ENCODE data around the gene KLF13.

Gene KLF13

DNA sequence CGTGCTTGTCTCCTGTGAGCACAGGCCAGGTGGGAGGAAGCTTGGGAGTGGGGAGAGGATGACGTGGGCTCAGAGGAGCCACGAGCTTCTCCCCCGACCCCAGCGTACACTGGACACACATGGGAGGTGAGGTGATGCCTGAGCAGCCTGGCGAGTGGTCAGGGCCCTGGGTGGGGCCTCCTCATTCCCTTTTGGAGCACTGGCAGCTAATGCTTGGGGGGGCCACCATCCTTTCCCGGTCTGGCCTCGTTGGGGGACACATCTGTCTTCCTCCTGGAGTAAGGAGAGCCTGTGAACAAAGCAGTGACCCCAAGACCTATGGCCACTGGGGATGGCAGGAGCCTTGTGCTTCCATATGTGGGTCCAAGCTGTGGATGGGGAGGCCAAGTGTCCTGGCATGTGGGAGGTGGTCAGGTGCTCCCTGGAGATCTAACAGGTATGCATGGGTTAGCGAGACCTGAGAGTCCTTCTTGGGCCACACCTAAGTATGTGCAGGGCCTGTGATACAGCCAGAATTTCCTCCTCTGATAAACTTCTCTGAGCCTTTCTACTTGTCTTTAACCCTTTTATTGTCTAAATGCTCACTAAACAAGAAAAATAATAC, 9.5 kb downstream of the KLF13 start:
- Histone ChIP-seq H3K4me1 (ENCODE audit: control insufficient read depth, insufficient read depth, low read length) (peaks cover 10% of the 10 kb centered on the region), H3K27ac (ENCODE audit: low read length) (no peak overlapping the region)

DNA sequence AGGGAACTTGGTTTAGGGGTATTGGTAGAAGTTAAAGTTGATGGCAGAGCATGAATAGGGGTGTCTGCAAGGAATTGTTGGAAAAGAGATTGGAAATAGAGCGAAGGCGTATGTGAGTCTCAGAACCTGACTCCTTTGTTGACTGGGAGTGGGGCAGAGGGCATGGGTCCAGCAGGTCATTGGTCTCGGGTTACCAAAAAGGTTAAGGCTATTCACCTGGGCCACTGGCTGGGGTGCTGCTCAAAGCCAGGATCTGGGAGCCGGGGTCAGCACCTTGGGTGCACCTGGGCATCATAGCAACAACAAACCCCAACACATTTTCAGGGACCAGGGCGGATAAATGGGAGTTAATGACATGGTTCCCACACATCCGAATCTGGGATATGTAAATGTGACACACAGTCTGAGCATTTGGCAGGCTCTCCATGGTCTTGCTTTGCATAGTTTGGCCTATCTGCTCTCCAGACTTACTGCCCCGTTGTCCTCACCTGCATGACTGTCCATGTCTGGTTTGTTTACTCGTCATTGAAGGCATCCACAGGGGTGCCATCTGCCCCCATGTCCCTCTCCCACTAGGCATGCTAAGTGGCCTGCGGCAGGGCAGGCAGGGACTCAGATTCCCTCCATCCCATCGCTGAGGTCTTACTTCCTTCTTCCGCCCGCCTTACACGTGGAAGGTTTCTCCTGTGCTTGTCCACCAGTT, 10.1 kb downstream of the KLF13 start:
- Histone ChIP-seq H3K27ac (ENCODE audit: low read length) (no peak overlapping the region), H3K27me3 (ENCODE audit: control insufficient read depth, insufficient read depth, low read length) (no peaks in the 10 kb centered on the region), H3K4me3 (ENCODE audit: low read length) (no peak overlapping the region), H3K4me1 (ENCODE audit: control insufficient read depth, insufficient read depth, low read length) (peaks cover 10% of the 10 kb centered on the region), H3K36me3 (ENCODE audit: control insufficient read depth, insufficient read depth, low read length) (no peaks in the 10 kb centered on the region), H3K9me3 (ENCODE audit: control insufficient read depth, insufficient read depth, low read length) (no peaks in the 10 kb centered on the region)
- DNase-seq (ENCODE audit: low read depth, low spot score) = no peak
- 100% methylated on average over 1 of the region's 13 CpGs for WGBS (ENCODE audit: insufficient coverage, insufficient read length)

More for the DNA sequence above, 9.5 kb downstream of the KLF13 start:
- no peaks in the 10 kb centered on the region for H3K36me3 ChIP-seq (ENCODE audit: control insufficient read depth, insufficient read depth, low read length)
- WGBS (ENCODE audit: insufficient coverage, insufficient read length) = no CpG with 5 or more reads among the region's 9 CpGs
- no peaks in the 10 kb centered on the region for H3K9me3 ChIP-seq (ENCODE audit: control insufficient read depth, insufficient read depth, low read length)
- no peak overlapping the region for H3K4me3 ChIP-seq (ENCODE audit: low read length)
- no peak for DNase-seq (ENCODE audit: low read depth, low spot score)
- H3K27me3 ChIP-seq (ENCODE audit: control insufficient read depth, insufficient read depth, low read length) = no peaks in the 10 kb centered on the region

DNA sequence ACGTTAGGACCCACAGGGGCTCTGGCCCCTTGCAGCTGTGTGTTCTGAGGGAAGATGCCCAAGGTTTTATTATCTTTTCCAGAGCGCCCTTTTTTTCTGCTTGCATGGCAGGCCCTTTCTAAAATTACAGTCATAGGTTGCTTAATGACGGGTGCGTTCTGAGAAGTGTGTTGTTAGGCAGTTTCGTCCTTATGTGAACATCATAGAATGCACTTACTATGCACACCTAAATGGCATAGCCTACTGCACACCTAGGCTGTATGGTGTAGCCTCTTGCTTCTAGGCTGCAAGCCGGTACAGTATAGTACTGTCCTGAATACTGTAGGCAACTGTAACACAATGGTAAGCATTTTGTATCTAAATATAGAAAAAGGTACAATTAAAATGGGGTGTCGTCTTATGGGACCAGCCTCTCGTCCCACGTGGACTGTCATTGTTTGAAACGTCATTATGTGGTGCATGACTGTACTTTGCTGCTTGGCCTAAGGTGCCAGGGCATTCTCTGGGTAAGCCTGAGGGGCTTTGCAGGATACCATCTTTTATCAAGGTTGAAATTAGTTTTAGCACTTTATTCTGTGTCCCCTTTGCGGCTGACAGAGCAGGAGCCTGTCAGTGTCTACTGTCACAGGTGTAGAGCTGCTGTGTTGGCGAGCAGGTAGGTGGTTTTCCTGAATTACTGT, 10.9 kb downstream of the KLF13 start:
- Histone ChIP-seq H3K4me3 (ENCODE audit: low read length) (no peak overlapping the region), H3K4me1 (ENCODE audit: control insufficient read depth, insufficient read depth, low read length) (peaks cover 8% of the 10 kb centered on the region), H3K27ac (ENCODE audit: low read length) (no peak overlapping the region), H3K36me3 (ENCODE audit: control insufficient read depth, insufficient read depth, low read length) (no peaks in the 10 kb centered on the region), H3K27me3 (ENCODE audit: control insufficient read depth, insufficient read depth, low read length) (no peaks in the 10 kb centered on the region), H3K9me3 (ENCODE audit: control insufficient read depth, insufficient read depth, low read length) (no peaks in the 10 kb centered on the region)
- no CpG with 5 or more reads among the region's 12 CpGs for WGBS (ENCODE audit: insufficient coverage, insufficient read length)
- no peak for DNase-seq (ENCODE audit: low read depth, low spot score)

DNA sequence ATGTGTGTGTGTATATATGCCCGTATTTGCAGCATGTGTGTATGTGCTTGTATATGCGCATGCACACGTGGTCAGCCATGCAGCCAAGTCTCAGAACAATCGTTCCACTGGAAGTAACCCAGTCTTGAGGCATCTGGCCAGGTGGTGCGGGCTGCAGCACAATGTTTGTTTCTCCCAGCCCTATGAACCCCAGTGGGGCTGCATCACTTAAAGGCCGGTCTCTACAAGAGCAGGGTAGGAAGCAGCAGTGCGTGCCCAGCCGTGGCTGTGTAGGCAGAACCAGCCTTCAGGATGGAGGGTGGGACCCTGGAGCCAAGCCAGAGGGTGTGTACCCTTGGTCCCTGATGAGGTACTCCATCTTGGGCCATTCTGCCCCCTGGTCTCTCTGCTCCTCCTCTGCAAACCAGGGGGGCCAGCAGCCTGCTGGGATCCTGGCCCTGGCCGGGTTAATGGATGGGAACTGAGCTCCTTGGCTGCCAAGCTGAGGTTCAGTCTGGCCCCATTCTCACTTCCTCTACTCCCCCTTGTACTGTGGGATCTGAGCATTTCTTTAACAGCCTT, 11.8 kb downstream of the KLF13 start:
- Histone ChIP-seq H3K36me3 (ENCODE audit: control insufficient read depth, insufficient read depth, low read length) (no peaks in the 10 kb centered on the region), H3K4me3 (ENCODE audit: low read length) (no peak overlapping the region), H3K9me3 (ENCODE audit: control insufficient read depth, insufficient read depth, low read length) (no peaks in the 10 kb centered on the region), H3K4me1 (ENCODE audit: control insufficient read depth, insufficient read depth, low read length) (peaks cover 5% of the 10 kb centered on the region), H3K27ac (ENCODE audit: low read length) (no peak overlapping the region), H3K27me3 (ENCODE audit: control insufficient read depth, insufficient read depth, low read length) (no peaks in the 10 kb centered on the region)
- no peak for DNase-seq (ENCODE audit: low read depth, low spot score)
- no CpG with 5 or more reads among the region's 9 CpGs for WGBS (ENCODE audit: insufficient coverage, insufficient read length)

DNA sequence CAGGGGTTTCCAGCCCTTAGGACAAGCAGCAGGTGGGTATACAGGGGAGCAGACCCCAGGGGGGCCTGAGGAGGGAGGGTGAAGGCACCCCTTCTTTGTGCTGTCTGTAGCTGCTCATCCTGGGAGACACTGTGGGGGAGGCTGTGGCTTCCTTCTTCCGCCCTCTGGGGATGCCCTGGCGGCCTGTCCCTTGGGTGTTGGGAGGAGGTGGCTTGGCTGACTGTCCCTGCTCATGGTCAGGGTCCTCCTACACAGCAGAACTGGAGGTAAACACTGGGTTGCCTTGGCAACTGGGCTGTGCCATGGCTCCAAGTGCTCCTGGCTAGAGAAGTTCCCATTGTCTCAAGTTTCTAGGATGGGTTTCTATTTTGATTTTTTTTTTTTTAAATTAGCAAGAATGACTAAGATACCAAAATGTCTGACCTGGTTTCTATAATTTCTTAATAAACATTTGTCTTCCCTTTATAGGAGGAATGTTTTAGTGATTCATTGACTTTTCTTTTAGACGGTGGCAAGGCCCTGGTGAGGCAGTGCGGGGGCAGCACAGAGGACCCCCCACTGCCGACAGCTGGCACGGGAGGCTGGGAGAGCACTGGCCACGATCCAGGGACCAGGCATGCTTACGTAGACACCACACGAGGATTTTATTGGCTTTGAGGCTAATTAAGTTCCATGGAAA, 12.4 kb downstream of the KLF13 start:
- Histone ChIP-seq H3K27me3 (ENCODE audit: control insufficient read depth, insufficient read depth, low read length) (no peaks in the 10 kb centered on the region), H3K27ac (ENCODE audit: low read length) (no peak overlapping the region), H3K9me3 (ENCODE audit: control insufficient read depth, insufficient read depth, low read length) (no peaks in the 10 kb centered on the region), H3K4me3 (ENCODE audit: low read length) (no peak overlapping the region), H3K36me3 (ENCODE audit: control insufficient read depth, insufficient read depth, low read length) (no peaks in the 10 kb centered on the region), H3K4me1 (ENCODE audit: control insufficient read depth, insufficient read depth, low read length) (peaks cover 5% of the 10 kb centered on the region)
- WGBS (ENCODE audit: insufficient coverage, insufficient read length) = no CpG with 5 or more reads among the region's 9 CpGs
- no peak for DNase-seq (ENCODE audit: low read depth, low spot score)

GRCh38 chr15:31339558-31339895, 12.9 kb downstream of the KLF13 start:
- Histone ChIP-seq H3K27me3 (ENCODE audit: control insufficient read depth, insufficient read depth, low read length) (no peaks in the 10 kb centered on the region), H3K4me3 (ENCODE audit: low read length) (no peak overlapping the region), H3K27ac (ENCODE audit: low read length) (no peak overlapping the region), H3K4me1 (ENCODE audit: control insufficient read depth, insufficient read depth, low read length) (peaks cover 5% of the 10 kb centered on the region), H3K9me3 (ENCODE audit: control insufficient read depth, insufficient read depth, low read length) (no peaks in the 10 kb centered on the region), H3K36me3 (ENCODE audit: control insufficient read depth, insufficient read depth, low read length) (no peaks in the 10 kb centered on the region)
- WGBS (ENCODE audit: insufficient coverage, insufficient read length) = no CpG with 5 or more reads among the region's 10 CpGs
- DNase-seq (ENCODE audit: low read depth, low spot score) = no peak

DNA sequence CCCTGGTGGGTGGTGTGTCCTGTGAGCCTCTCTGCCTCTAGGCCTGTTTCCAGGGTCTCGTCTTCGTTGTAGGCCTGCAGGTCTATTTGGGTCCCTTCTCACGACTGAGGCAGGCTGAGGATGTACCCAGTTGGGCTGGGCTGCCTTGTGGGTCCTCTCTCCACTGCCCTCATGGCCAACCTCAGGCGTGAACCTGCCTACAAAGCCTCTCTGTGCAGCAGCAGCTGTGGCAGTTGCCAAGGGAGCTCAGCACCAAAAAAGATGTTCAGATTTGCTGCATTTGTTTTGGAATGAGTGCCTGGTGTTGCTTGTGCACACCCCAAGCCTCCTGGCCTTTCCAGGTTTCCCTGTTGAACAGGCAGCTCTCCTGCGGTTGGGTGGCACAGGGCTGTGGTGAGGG, 13.4 kb downstream of the KLF13 start:
- Histone ChIP-seq H3K4me3 (ENCODE audit: low read length) (no peak overlapping the region), H3K27ac (ENCODE audit: low read length) (no peak overlapping the region), H3K9me3 (ENCODE audit: control insufficient read depth, insufficient read depth, low read length) (no peaks in the 10 kb centered on the region), H3K27me3 (ENCODE audit: control insufficient read depth, insufficient read depth, low read length) (no peaks in the 10 kb centered on the region), H3K4me1 (ENCODE audit: control insufficient read depth, insufficient read depth, low read length) (peaks cover 8% of the 10 kb centered on the region), H3K36me3 (ENCODE audit: control insufficient read depth, insufficient read depth, low read length) (no peaks in the 10 kb centered on the region)
- no peak for DNase-seq (ENCODE audit: low read depth, low spot score)
- WGBS (ENCODE audit: insufficient coverage, insufficient read length) = no CpG with 5 or more reads among the region's 5 CpGs

GRCh38 chr15:31340592-31340991, 14.0 kb downstream of the KLF13 start:
- Histone ChIP-seq H3K27ac (ENCODE audit: low read length) (no peak overlapping the region), H3K4me1 (ENCODE audit: control insufficient read depth, insufficient read depth, low read length) (peaks cover 8% of the 10 kb centered on the region; the same call in 1 of the 2 replicates)
- WGBS (ENCODE audit: insufficient coverage, insufficient read length) = no CpG with 5 or more reads among the region's 7 CpGs

DNA sequence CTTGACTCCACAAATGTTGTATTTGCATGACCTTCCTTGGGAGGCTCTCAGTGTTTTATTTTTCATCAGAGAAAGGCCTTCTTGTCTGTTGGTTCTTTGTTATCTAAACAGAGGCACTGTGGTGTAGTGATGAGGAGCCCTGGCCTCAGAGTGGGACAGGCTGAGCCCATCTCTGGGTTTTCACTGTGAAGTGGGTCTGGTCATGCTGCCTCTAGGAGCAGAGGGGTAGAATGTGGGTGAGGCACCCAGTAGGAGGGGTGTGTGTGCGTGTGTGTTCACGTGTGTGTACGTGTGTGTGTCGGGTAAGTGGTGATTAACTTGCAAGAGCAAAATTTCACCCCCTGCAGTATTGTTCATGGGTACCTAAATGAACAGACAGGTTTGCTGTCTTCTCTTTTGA, 14.4 kb downstream of the KLF13 start:
- no peak for DNase-seq (ENCODE audit: low read depth, low spot score)
- WGBS (ENCODE audit: insufficient coverage, insufficient read length) = no CpG with 5 or more reads among the region's 4 CpGs

More at GRCh38 chr15:31340592-31340991, 14.0 kb downstream of the KLF13 start:
- Histone ChIP-seq H3K9me3 (ENCODE audit: control insufficient read depth, insufficient read depth, low read length) (no peaks in the 10 kb centered on the region), H3K27me3 (ENCODE audit: control insufficient read depth, insufficient read depth, low read length) (no peaks in the 10 kb centered on the region), H3K36me3 (ENCODE audit: control insufficient read depth, insufficient read depth, low read length) (no peaks in the 10 kb centered on the region), H3K4me3 (ENCODE audit: low read length) (no peak overlapping the region)
- no peak for DNase-seq (ENCODE audit: low read depth, low spot score)

DNA sequence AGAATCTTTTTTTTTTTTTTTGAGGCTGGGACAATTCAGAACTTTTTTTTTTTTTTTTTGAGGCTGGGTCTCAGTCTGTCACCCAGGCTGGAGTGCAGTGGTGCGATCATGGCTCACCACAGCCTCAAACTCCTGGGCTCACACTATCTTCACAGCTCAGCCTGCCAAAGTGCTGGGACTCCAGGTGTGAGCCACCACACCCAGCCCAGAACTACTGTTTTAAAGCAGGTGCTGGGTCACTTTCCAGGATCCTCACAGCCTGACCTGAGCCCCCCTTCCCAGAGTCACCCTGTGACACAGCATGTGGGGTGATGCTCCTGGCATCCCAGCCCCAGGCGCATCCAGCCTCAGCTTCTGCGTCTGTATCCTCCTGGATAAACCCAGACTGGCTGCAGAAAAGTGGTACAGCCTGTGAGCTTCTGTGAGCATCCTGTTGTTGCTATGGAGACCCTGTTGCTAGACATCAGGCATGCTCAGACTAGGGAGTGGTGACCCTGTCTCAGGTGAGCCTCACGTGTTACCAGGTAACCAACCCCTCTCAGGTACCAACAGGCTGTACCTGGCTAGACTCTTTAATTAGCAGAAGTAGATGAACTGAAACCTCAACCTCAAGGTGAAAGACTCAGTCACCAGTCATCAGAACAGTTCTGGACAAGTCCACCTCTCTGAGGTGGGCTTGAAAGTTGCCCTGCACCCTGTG, 15.0 kb downstream of the KLF13 start:
- H3K9me3 ChIP-seq (ENCODE audit: control insufficient read depth, insufficient read depth, low read length) = no peaks in the 10 kb centered on the region
- no peak overlapping the region for H3K4me3 ChIP-seq (ENCODE audit: low read length)
- no peaks in the 10 kb centered on the region for H3K36me3 ChIP-seq (ENCODE audit: control insufficient read depth, insufficient read depth, low read length)
- no CpG with 5 or more reads among the region's 4 CpGs for WGBS (ENCODE audit: insufficient coverage, insufficient read length)
- peaks cover 8% of the 10 kb centered on the region; the same call in 1 of the 2 replicates for H3K4me1 ChIP-seq (ENCODE audit: control insufficient read depth, insufficient read depth, low read length)
- H3K27ac ChIP-seq (ENCODE audit: low read length) = no peak overlapping the region
- no peaks in the 10 kb centered on the region for H3K27me3 ChIP-seq (ENCODE audit: control insufficient read depth, insufficient read depth, low read length)
- DNase-seq (ENCODE audit: low read depth, low spot score) = no peak

More for the DNA sequence above, 14.4 kb downstream of the KLF13 start:
- Histone ChIP-seq H3K4me3 (ENCODE audit: low read length) (no peak overlapping the region), H3K4me1 (ENCODE audit: control insufficient read depth, insufficient read depth, low read length) (peaks cover 8% of the 10 kb centered on the region; the same call in 1 of the 2 replicates), H3K36me3 (ENCODE audit: control insufficient read depth, insufficient read depth, low read length) (no peaks in the 10 kb centered on the region), H3K9me3 (ENCODE audit: control insufficient read depth, insufficient read depth, low read length) (no peaks in the 10 kb centered on the region), H3K27ac (ENCODE audit: low read length) (no peak overlapping the region), H3K27me3 (ENCODE audit: control insufficient read depth, insufficient read depth, low read length) (no peaks in the 10 kb centered on the region)

Measured in iPS DF 6.9 (cell line).